ENCODE data around the gene B4GALT2.

B4GALT2 gene

DNA sequence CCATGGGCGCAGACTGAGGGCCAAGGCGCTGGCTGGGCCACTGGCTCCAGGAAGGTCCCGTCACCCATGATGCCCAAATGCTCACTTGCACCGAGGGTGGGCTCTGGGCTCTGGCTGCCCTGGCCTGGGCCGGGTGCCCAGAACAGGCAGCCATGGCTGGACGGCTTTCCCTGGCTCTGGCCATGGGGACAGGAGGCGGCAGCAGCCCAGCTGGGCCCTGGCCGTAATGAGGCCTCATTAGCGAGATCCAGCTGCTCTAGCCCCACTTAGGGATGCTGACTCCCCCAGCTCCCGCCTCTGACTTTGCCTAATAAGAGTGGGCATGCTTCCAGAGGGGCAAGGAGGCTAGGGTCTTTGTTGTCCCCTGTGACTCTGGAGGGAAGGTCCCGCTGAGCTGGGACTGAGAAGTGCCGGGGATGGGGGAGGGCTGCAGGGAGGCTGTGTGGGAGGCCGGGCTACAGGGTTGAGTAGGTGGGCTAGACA, 40.5 kb downstream of the B4GALT2 start:
- no peak overlapping the region for H3K4me3 ChIP-seq (ENCODE audit: insufficient read depth, low read depth, low read length)
- WGBS, 2 experiments: 77 to 80% methylated on average over 13 of the region's 13 CpGs
- peaks cover 9% of the 10 kb centered on the region for H3K36me3 ChIP-seq (ENCODE audit: control insufficient read depth, insufficient read depth, low read length)
- no peaks in the 10 kb centered on the region for H3K9me3 ChIP-seq (ENCODE audit: control insufficient read depth, low read length)
- H3K4me1 ChIP-seq (ENCODE audit: control insufficient read depth, insufficient read depth, low read length): peaks cover 23% of the 10 kb centered on the region
- H3K27ac ChIP-seq (ENCODE audit: insufficient read depth, low read depth, low read length, poor library complexity, severe bottlenecking): no peak overlapping the region
- no peaks in the 10 kb centered on the region for H3K27me3 ChIP-seq (ENCODE audit: control insufficient read depth, insufficient read depth, low read length, poor library complexity, severe bottlenecking)

GRCh38 chr1:44020464-44020863, 41.5 kb downstream of the B4GALT2 start:
- 84 to 87% methylated on average over 6 of the region's 6 CpGs for WGBS, 2 experiments
- Histone ChIP-seq H3K27me3 (ENCODE audit: control insufficient read depth, insufficient read depth, low read length, poor library complexity, severe bottlenecking) (no peaks in the 10 kb centered on the region), H3K9me3 (ENCODE audit: control insufficient read depth, low read length) (no peaks in the 10 kb centered on the region), H3K27ac (ENCODE audit: insufficient read depth, low read depth, low read length, poor library complexity, severe bottlenecking) (no peak overlapping the region), H3K36me3 (ENCODE audit: control insufficient read depth, insufficient read depth, low read length) (peaks cover 9% of the 10 kb centered on the region), H3K4me3 (ENCODE audit: insufficient read depth, low read depth, low read length) (no peak overlapping the region), H3K4me1 (ENCODE audit: control insufficient read depth, insufficient read depth, low read length) (peaks cover 22% of the 10 kb centered on the region)

GRCh38 chr1:44021156-44021555, 42.1 kb downstream of the B4GALT2 start:
- Histone ChIP-seq H3K4me3 (ENCODE audit: insufficient read depth, low read depth, low read length) (no peak overlapping the region), H3K36me3 (ENCODE audit: control insufficient read depth, insufficient read depth, low read length) (peaks cover 9% of the 10 kb centered on the region), H3K4me1 (ENCODE audit: control insufficient read depth, insufficient read depth, low read length) (peaks cover 15% of the 10 kb centered on the region), H3K27ac (ENCODE audit: insufficient read depth, low read depth, low read length, poor library complexity, severe bottlenecking) (no peak overlapping the region), H3K27me3 (ENCODE audit: control insufficient read depth, insufficient read depth, low read length, poor library complexity, severe bottlenecking) (no peaks in the 10 kb centered on the region), H3K9me3 (ENCODE audit: control insufficient read depth, low read length) (no peaks in the 10 kb centered on the region)
- WGBS, 2 experiments: 94 to 95% methylated on average over 8 of the region's 8 CpGs

DNA sequence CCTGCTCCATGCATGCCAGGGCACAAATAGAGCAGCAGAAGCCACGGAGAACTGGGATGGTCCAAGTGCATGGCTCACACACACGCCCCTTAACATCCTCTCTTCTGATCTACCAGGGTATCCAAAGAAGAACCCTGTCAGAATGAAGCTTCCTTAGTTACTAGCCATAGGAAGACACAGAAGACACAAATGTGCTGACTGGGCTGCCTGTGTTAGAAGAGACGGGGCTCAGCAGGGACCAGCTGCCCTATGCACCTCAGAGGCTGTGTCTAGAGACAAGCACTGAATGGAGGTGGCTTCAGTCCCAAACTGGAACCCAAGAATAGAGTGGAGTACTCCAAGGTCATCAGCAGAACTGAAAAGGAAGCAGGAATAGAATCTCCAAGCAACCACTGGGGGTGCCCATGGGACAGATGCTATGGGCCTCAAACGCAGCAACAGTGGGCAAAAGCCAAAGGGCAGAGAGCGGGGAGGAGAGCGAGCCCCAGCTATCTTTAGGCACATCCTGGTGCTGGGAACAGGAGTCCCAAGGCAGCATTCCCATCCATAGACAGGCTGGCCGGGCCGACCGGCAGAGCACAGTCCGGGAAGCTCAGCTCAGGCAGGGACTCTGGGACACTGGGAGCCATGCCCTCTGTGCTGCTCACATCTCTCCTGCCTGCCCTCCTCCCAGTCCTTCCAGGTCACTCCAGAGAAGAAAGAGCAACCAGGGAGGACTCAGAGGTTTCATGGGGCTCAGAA, 42.7 kb downstream of the B4GALT2 start:
- no peaks in the 10 kb centered on the region for H3K9me3 ChIP-seq (ENCODE audit: control insufficient read depth, low read length)
- no peaks in the 10 kb centered on the region for H3K27me3 ChIP-seq (ENCODE audit: control insufficient read depth, insufficient read depth, low read length, poor library complexity, severe bottlenecking)
- H3K4me3 ChIP-seq (ENCODE audit: insufficient read depth, low read depth, low read length): no peak overlapping the region

DNA sequence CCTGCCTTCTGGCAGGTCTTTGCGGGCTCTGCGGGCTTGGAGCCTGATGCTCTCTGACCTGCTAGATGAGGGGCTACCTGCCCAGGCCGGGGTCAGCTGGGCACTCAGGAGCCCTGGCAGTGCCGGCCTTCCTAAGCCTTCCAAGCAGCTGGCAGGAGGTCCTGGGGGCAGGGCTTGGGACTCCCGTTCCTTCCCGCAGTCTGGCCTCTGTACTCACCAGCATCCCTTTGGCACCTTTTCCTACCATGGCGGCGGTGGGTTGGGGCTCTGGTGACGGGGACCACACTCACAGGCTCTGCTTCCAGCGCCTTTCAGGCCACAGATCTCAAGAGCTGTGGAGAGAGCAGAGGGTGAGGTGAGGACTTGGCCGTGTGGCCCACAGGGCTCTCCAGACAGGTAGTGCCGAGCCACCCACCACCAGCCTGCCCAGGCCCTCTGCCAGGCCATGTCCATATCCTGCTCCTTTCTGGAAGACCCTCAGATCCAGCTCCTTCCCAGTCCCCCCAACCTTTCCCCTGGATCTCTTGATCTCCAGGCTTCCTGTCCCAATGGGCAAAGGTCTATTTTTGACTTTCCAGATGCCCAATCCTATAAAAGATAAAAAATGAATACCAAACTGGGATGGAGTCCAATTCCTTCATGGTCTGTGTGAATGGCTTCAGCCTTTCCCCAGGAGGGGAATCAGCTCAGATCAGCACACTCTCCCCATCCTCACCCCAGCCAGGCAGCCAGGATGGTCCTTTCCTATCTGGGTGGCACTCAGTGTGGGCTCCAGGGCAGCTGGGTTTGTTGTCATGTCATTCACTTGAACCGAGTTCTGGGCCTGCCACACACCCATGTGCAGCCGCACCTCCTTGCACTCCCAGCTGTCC, 45.3 kb downstream of the B4GALT2 start:
- H3K4me3 ChIP-seq (ENCODE audit: insufficient read depth, low read depth, low read length): no peak overlapping the region
- no peaks in the 10 kb centered on the region for H3K27me3 ChIP-seq (ENCODE audit: control insufficient read depth, insufficient read depth, low read length, poor library complexity, severe bottlenecking)
- 93 to 96% methylated on average over 14 of the region's 14 CpGs for WGBS, 2 experiments
- peaks cover under 1% of the 10 kb centered on the region for H3K4me1 ChIP-seq (ENCODE audit: control insufficient read depth, insufficient read depth, low read length)
- H3K9me3 ChIP-seq (ENCODE audit: control insufficient read depth, low read length): no peaks in the 10 kb centered on the region
- H3K27ac ChIP-seq (ENCODE audit: insufficient read depth, low read depth, low read length, poor library complexity, severe bottlenecking): no peak overlapping the region
- peaks cover 9% of the 10 kb centered on the region for H3K36me3 ChIP-seq (ENCODE audit: control insufficient read depth, insufficient read depth, low read length)

More for the DNA sequence above, 42.7 kb downstream of the B4GALT2 start:
- H3K27ac ChIP-seq (ENCODE audit: insufficient read depth, low read depth, low read length, poor library complexity, severe bottlenecking): no peak overlapping the region
- peaks cover 9% of the 10 kb centered on the region for H3K4me1 ChIP-seq (ENCODE audit: control insufficient read depth, insufficient read depth, low read length)
- H3K36me3 ChIP-seq (ENCODE audit: control insufficient read depth, insufficient read depth, low read length): peaks cover 9% of the 10 kb centered on the region
- 92 to 93% methylated on average over 10 of the region's 10 CpGs for WGBS, 2 experiments

DNA sequence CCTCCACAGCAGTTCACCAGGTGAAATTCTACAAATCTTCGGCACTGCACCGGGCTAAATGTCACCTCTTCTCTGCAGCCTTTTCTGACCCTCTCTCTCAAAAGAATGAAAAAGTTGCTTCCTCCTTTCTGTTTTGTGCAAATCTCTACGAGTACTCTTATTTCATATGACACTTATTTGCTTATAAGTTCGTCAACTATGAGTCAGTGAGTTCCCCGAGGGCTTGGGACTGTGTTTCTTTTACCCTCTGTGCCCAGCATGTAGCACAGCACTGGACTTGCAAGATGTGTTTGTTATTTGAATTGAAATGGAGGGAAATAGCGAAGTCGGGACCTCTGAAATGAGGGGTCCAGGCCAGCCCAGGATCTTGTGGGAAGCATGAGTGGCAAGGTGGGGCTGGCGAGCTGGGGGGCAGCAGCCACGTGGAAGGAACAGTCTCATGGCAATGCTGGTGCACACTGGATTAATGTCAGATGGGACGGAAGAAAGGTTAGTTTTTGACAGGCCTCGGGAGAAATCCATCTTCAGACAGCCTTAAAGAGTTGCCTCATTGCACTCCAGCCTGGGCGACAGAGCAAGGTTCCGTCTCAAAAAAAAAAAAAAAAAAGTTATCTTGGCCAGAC, 46.0 kb downstream of the B4GALT2 start:
- no peaks in the 10 kb centered on the region for H3K9me3 ChIP-seq (ENCODE audit: control insufficient read depth, low read length)
- no peak overlapping the region for H3K4me3 ChIP-seq (ENCODE audit: insufficient read depth, low read depth, low read length)
- peaks cover 4% of the 10 kb centered on the region for H3K4me1 ChIP-seq (ENCODE audit: control insufficient read depth, insufficient read depth, low read length)
- peaks cover 9% of the 10 kb centered on the region for H3K36me3 ChIP-seq (ENCODE audit: control insufficient read depth, insufficient read depth, low read length)
- WGBS, 2 experiments: 93 to 94% methylated on average over 13 of the region's 13 CpGs
- H3K27me3 ChIP-seq (ENCODE audit: control insufficient read depth, insufficient read depth, low read length, poor library complexity, severe bottlenecking): no peaks in the 10 kb centered on the region
- H3K27ac ChIP-seq (ENCODE audit: insufficient read depth, low read depth, low read length, poor library complexity, severe bottlenecking): no peak overlapping the region

DNA sequence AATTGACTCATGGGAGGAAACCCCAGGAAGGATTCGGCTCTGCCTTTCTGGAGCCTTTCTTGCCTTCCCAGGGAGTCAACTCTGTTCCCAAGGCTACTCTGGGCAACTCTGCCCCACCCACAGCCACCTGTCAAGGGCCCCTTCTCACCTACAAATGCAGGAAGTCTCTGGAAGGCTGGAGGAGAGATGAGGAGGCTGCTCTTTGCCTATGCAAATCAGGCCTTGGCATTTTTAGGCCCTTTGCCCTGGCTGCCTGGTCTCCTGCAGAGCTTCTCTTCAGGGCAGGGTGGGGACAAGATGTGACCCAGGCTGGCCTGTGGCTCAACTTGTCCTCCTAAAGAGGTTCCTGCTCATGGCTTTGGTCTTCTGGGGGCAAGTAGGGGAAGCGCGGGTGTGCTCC, 46.8 kb downstream of the B4GALT2 start:
- Histone ChIP-seq H3K9me3 (ENCODE audit: control insufficient read depth, low read length) (no peaks in the 10 kb centered on the region), H3K4me3 (ENCODE audit: insufficient read depth, low read depth, low read length) (no peak overlapping the region), H3K27me3 (ENCODE audit: control insufficient read depth, insufficient read depth, low read length, poor library complexity, severe bottlenecking) (no peaks in the 10 kb centered on the region), H3K36me3 (ENCODE audit: control insufficient read depth, insufficient read depth, low read length) (peaks cover 9% of the 10 kb centered on the region), H3K27ac (ENCODE audit: insufficient read depth, low read depth, low read length, poor library complexity, severe bottlenecking) (no peak overlapping the region), H3K4me1 (ENCODE audit: control insufficient read depth, insufficient read depth, low read length) (peaks cover 4% of the 10 kb centered on the region)
- WGBS, 2 experiments: 90 to 91% methylated on average over 3 of the region's 3 CpGs

- H3K4me3 ChIP-seq (ENCODE audit: insufficient read depth, low read depth, low read length): no peak overlapping the region
- H3K36me3 ChIP-seq (ENCODE audit: control insufficient read depth, insufficient read depth, low read length): peaks cover 9% of the 10 kb centered on the region
- peaks cover 15% of the 10 kb centered on the region for H3K4me1 ChIP-seq (ENCODE audit: control insufficient read depth, insufficient read depth, low read length)
- 93 to 94% methylated on average over 3 of the region's 3 CpGs for WGBS, 2 experiments
- no peaks in the 10 kb centered on the region for H3K9me3 ChIP-seq (ENCODE audit: control insufficient read depth, low read length)
- H3K27me3 ChIP-seq (ENCODE audit: control insufficient read depth, insufficient read depth, low read length, poor library complexity, severe bottlenecking): no peaks in the 10 kb centered on the region
- H3K27ac ChIP-seq (ENCODE audit: insufficient read depth, low read depth, low read length, poor library complexity, severe bottlenecking): no peak overlapping the region
Measured at GRCh38 chr1:44027320-44027719, 48.3 kb downstream of the B4GALT2 start.

GRCh38 chr1:44029260-44029910, 50.4 kb downstream of the B4GALT2 start:
- WGBS, 2 experiments: 37 to 39% methylated on average over 17 of the region's 17 CpGs
- peak overlapping the region; percentile 93 for H3K27ac ChIP-seq (ENCODE audit: insufficient read depth, low read depth, low read length, poor library complexity, severe bottlenecking)
- no peaks in the 10 kb centered on the region for H3K9me3 ChIP-seq (ENCODE audit: control insufficient read depth, low read length)
- H3K4me3 ChIP-seq (ENCODE audit: insufficient read depth, low read depth, low read length): peak overlapping the region; percentile 85
- H3K36me3 ChIP-seq (ENCODE audit: control insufficient read depth, insufficient read depth, low read length): no peaks in the 10 kb centered on the region
- H3K27me3 ChIP-seq (ENCODE audit: control insufficient read depth, insufficient read depth, low read length, poor library complexity, severe bottlenecking): no peaks in the 10 kb centered on the region
- H3K4me1 ChIP-seq (ENCODE audit: control insufficient read depth, insufficient read depth, low read length): peaks cover 31% of the 10 kb centered on the region

Measured in ectodermal cell (in vitro differentiated cells).